NCI-H2171 (cell line): ENCODE results near the gene ARHGAP33.

Experiments used
- DNase-seq: peaks from one replicate; lab custom pipeline; 2025; lab: John Stamatoyannopoulos, UW

Gene ARHGAP33, protein sequence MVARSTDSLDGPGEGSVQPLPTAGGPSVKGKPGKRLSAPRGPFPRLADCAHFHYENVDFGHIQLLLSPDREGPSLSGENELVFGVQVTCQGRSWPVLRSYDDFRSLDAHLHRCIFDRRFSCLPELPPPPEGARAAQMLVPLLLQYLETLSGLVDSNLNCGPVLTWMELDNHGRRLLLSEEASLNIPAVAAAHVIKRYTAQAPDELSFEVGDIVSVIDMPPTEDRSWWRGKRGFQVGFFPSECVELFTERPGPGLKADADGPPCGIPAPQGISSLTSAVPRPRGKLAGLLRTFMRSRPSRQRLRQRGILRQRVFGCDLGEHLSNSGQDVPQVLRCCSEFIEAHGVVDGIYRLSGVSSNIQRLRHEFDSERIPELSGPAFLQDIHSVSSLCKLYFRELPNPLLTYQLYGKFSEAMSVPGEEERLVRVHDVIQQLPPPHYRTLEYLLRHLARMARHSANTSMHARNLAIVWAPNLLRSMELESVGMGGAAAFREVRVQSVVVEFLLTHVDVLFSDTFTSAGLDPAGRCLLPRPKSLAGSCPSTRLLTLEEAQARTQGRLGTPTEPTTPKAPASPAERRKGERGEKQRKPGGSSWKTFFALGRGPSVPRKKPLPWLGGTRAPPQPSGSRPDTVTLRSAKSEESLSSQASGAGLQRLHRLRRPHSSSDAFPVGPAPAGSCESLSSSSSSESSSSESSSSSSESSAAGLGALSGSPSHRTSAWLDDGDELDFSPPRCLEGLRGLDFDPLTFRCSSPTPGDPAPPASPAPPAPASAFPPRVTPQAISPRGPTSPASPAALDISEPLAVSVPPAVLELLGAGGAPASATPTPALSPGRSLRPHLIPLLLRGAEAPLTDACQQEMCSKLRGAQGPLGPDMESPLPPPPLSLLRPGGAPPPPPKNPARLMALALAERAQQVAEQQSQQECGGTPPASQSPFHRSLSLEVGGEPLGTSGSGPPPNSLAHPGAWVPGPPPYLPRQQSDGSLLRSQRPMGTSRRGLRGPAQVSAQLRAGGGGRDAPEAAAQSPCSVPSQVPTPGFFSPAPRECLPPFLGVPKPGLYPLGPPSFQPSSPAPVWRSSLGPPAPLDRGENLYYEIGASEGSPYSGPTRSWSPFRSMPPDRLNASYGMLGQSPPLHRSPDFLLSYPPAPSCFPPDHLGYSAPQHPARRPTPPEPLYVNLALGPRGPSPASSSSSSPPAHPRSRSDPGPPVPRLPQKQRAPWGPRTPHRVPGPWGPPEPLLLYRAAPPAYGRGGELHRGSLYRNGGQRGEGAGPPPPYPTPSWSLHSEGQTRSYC

GRCh38 chr19:35775298-35776101 is at the start of gene ARHGAP33:
Gene ARHGAP33, plus strand, starts transcription at chr19:35775564. Its CDS starts 95 bp downstream, at chr19:35775659.
- DNase-seq: peak; percentile 99

DNA sequence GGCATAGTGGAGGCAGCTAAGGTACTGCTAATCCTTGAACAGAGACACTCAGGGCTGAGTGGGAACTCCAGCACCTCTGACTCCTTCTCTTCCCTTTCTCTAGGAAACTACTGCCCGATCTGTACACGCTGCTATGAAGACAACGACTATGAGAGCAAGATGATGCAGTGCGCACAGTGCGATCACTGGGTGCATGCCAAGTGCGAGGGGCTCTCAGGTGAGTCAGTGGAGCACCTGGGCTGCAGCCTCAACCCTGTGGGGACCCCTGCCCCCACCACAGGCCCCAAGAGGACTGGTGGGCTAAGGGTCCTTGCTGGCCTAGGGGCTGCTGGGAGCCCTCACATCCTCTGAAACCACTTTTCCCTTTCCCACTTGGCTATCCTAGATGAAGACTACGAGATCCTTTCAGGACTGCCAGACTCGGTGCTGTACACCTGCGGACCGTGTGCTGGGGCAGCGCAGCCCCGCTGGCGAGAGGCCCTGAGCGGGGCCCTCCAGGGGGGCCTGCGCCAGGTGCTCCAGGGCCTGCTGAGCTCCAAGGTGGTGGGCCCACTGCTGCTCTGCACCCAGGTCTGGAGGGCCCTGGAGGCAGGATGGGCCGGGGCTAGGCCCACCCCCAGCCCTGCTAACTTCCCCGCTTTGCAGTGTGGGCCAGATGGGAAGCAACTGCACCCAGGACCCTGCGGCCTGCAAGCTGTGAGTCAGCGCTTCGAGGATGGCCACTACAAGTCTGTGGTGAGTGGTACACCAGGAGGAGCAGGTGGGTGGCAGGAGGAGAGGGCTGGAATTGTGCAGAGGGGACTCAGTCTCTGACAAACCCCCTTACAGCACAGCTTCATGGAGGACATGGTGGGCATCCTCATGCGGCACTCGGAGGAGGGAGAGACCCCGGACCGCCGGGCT is 48.1 kb upstream of the ARHGAP33 start:
- DNase-seq: no peak

DNA sequence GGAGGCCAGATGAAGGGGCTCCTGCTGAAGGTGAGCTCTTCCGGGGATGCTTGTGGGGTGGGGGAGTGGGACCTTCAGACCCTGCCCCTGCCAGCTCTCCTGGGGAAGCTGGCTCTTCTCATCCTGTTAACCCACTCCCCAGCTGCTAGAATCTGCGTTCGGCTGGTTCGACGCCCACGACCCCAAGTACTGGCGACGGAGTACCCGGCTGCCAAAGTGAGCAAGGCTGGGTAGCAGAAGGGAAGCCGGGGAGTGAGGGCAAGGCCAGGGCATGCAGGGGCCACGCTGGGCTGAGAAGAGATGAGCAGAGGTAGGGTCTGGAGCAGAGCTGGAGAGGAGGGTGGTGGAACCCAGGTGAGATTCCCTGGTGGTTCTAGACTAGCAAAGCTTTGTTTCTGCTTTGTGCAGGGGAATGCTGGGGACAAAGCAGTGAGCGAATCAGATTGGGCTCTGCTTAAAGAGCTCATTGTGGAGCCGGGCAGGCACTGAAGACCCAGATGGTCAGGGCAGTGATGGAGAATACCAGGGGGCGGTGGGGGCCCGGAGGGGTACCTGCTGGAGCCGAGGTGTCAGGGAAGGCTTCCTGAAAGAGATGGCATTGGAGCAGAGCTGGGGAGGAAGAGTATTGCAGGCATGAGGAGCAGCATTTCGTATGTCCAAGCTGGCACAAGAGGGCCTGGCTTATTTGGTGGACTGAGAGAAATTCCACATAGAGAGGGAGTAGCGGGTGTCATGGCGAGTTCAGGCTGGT is 47.2 kb upstream of the ARHGAP33 start:
- no peak for DNase-seq

- no peak for DNase-seq
Measured at GRCh38 chr19:35729021-35729420, 46.3 kb upstream of the ARHGAP33 start.

- DNase-seq: no peak
Measured at GRCh38 chr19:35729763-35730162, 45.6 kb upstream of the ARHGAP33 start.

- DNase-seq: no peak
Measured at GRCh38 chr19:35730326-35730725, 45.0 kb upstream of the ARHGAP33 start.

DNA sequence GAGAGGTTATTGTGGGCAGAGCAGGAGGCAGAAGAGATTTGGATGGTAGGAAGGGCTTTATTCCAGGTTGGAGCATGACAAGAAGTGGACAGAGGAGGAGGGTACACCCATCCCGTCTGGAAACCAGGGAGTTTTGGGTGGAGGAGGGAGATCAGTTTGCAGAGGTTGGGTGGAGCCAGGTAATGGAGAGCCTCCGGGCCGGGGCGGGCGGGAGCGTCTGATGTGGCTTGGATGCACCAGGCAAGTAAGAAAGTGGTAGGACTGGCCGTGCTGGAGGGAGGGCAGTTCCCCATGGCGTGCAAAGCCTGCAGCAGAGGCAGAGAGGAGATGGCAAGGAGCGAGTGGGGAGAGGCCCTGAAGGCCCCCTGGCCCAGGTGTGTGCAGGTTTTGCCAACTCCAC is 44.0 kb upstream of the ARHGAP33 start:
- no peak for DNase-seq

GRCh38 chr19:35731779-35732405 is 43.5 kb upstream of the ARHGAP33 start:
- no peak for DNase-seq

GRCh38 chr19:35732540-35733179 is 42.7 kb upstream of the ARHGAP33 start:
- DNase-seq: no peak

- DNase-seq: no peak
Measured at GRCh38 chr19:35733180-35734125, 41.9 kb upstream of the ARHGAP33 start.

DNA sequence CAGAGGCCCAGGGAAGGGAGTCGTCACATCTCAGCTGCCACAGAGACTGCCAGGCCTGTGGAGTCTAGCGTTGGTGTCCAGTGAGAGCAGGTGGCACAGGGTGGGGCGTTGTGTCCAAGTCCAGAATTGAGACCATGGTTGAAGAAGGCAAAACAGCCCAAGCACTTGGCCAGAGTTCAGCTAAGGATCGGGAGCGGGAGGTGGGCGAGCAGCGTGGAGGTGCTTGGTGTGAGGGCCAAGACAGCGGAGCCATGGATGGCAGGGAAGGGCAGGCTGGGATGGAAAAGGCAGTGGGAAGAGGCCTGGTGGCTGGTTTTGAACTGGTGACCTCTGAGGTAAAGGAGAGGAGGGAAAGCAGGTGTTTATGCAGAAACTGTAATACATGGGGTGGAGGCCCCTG is 41.1 kb upstream of the ARHGAP33 start:
- no peak for DNase-seq

GRCh38 chr19:35734889-35735288 is 40.5 kb upstream of the ARHGAP33 start:
- no peak for DNase-seq

DNA sequence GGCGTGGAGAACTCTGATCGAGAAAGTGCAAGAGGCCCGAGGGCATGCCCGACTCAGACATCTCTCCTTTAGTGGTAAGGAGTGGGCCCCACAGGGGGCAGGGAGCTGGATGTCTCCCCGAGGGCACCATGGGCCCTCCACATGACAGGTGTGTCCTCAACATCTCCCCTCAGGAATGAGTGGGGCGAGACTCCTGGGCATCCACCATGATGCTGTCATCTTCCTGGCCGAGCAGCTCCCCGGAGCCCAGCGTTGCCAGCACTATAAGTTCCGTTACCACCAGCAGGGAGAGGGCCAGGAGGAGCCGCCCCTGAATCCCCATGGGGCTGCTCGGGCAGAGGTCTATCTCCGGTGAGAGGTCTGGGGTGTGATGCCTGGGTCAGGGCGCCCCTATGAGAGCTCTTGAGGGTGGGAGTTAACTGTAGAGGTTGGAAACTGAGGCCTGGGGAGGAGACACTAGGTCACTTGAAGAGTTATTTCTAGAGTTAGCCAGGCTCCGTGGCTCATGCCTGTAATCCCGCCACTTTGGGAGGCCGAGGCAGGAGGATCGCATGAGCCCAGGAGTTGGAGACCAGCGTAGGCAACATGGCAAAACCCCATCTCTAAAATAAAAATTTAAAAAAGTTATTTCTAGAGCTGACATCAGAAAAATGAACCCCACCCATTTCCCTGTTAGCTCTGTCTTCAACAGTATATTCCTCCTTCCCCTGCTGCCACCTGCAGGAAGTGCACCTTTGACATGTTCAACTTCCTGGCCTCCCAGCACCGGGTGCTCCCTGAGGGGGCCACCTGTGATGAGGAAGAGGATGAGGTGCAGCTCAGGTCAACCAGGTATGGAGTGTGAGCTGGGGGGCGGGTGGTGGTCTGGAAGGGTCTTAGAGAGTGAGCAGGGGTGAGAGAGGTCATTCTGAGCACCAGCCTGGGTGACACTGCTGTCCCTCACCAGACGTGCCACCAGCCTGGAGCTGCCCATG is 38.2 kb upstream of the ARHGAP33 start:
- no peak for DNase-seq

DNA sequence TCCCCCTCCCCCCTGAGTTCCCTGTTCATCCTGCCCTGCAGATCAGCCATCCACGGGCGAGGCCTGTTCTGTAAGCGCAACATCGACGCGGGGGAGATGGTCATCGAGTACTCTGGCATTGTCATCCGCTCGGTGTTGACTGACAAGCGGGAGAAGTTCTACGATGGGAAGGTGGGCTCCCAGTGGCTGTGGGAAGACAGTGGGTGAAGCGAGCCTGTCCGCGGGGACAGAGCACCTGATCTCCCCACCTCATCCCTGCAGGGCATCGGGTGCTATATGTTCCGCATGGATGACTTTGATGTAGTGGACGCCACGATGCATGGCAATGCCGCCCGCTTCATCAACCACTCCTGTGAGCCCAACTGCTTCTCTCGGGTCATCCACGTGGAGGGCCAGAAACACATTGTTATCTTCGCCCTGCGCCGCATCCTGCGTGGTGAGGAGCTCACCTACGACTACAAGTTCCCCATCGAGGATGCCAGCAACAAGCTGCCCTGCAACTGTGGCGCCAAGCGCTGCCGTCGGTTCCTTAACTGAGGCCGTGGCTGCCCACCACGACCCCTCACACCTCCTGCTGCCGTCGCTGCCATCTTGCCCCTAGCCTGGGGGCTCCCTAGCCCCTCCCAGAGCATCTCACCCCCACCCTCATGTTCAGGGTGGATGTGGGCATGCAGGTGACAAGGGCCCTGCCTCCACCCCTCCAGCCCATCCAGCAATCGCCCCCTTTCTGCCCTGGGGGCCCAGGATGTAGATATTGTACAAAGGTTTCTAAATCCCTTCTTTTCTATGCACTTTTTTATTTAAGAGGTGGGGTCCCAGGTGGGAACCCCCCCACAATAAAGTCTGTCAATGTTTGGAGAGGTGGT is 37.1 kb upstream of the ARHGAP33 start:
- DNase-seq: no peak

DNA sequence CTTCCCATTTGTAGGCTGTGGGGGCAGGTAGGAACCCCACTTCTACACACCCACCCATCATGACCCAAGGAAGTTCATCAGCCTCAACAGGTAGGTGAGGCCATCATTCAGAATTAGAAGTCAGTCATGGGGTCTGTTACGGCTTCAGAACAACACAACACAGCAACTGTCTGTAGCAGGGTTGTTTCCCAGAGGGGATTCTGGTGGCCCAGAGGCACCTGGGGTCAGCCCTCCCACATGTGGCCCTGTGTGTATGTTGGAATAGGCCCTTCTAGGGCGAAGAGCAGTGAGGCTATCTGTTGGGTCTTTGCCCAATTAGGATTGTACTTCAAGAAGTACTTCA is 36.5 kb upstream of the ARHGAP33 start:
- no peak for DNase-seq
